ENCODE data around the gene ESRRA. TPM values are rescaled to one million over a fixed set of nuclear protein-coding genes. Genes with fewer than 3 reads are reported as not detected.
A peak's percentile ranks its signal among the peaks of the same experiment; 100 is the strongest.

ESRRA gene
- total and polyA plus RNA-seq, 2 of the 4 experiments (the other 2 are of a cell fraction) = 10.2 to 15.0 TPM

GRCh38 chr11:64322925-64323260, 17.6 kb downstream of the ESRRA start:
- ATAC-seq (ENCODE audit: low read depth) = no peak
- H2BK120ac ChIP-seq (ENCODE audit: low read depth, low read length) = no peak overlapping the region
- H3K27ac ChIP-seq (ENCODE audit: insufficient read depth, low read length) = no peak overlapping the region
- WGBS, 2 experiments (ENCODE audit: extremely low coverage in 2 of 2, insufficient read length in 1 of 2) = 100% methylated on average over 2 of the region's 7 CpGs; no CpG with 5 or more reads in 1 of the 2 experiments
- no peak overlapping the region for H3K4ac ChIP-seq (ENCODE audit: low read depth, low read length)
- H4K20me1 ChIP-seq (ENCODE audit: insufficient read depth, low read length) = no peaks in the 10 kb centered on the region; the same call in 1 of the 2 replicates
- no peak overlapping the region for H3K4me3 ChIP-seq (ENCODE audit: insufficient read depth, low read depth, low read length)
- dilution Hi-C loops (cut with HindIII; ENCODE audit: low sequenced_read_pairs, unreplicated experiment) = no loop called here
- H3K4me2 ChIP-seq (ENCODE audit: low read depth, low read length) = no peak overlapping the region
- peaks cover 22% of the 10 kb centered on the region for H3K36me3 ChIP-seq (ENCODE audit: control insufficient read depth, insufficient read depth, low read length)
- H2BK20ac ChIP-seq (ENCODE audit: low read depth, low read length) = no peak overlapping the region
- H3K9ac ChIP-seq (ENCODE audit: low read depth, low read length) = no peak overlapping the region
- no peak overlapping the region for H3K18ac ChIP-seq (ENCODE audit: low read depth, low read length)
- no peak overlapping the region for H3K56ac ChIP-seq (ENCODE audit: extremely low read depth, insufficient read depth, low read length)
- H3K9me1 ChIP-seq (ENCODE audit: insufficient read depth, low read length) = peaks cover 14% of the 10 kb centered on the region
- intact Hi-C loops (cut with micrococcal nuclease) = no loop called here
- no peak overlapping the region for H4K5ac ChIP-seq (ENCODE audit: low read depth, low read length)
- H2BK15ac ChIP-seq (ENCODE audit: low read depth, low read length) = no peak overlapping the region
- H3K23ac ChIP-seq (ENCODE audit: low read depth, low read length) = no peak overlapping the region
- H2AK9ac ChIP-seq (replicated peaks; ENCODE audit: low read depth, low read length, poor library complexity) = peak overlapping the region; percentile 23
- in situ Hi-C loops (cut with MboI; ENCODE audit: low sequenced_read_pairs) = no loop called here
- no TSS peak for BruUV-seq (replicated peaks)
- no peaks in the 10 kb centered on the region; the same call in 1 of the 2 replicates for H3K27me3 ChIP-seq (ENCODE audit: control insufficient read depth, insufficient read depth, low read length)
- H2BK5ac ChIP-seq (ENCODE audit: low read depth, low read length, poor library complexity, severe bottlenecking) = peak overlapping the region; percentile 16
- no peak overlapping the region for H2AFZ ChIP-seq (replicated peaks; ENCODE audit: low read length, poor library complexity)
- no peak overlapping the region for H4K91ac ChIP-seq (ENCODE audit: insufficient read depth, low read depth, low read length)
- POLR2A ChIA-PET (ENCODE audit: unreplicated experiment) = no interaction called here
- no peak overlapping the region for H4K8ac ChIP-seq (ENCODE audit: low read depth in 2 of 2, low read length in 2 of 2)
- H3K9me3 ChIP-seq (ENCODE audit: control insufficient read depth, insufficient read depth, low read length) = 0 out of 2 replicates have a peak, but pooled peaks cover 2% of the 10 kb centered on the region
- DNase-seq = no peak
- TF ChIP-seq NFE2L2 (IDR thresholded peaks at IDR 0.05; ENCODE audit: low read depth, low read length) = no peak
- TF ChIP-seq MAFK (IDR thresholded peaks at IDR 0.05; ENCODE audit: low read depth, low read length) = no peak
- no peak for TF ChIP-seq POLR2A (IDR thresholded peaks at IDR 0.05; ENCODE audit: low read depth, low read length)
- no peak for TF ChIP-seq CHD1 (IDR thresholded peaks at IDR 0.05; ENCODE audit: low read depth, low read length)
- TF ChIP-seq CTCF (conservative IDR thresholded peaks at IDR 0.05; ENCODE audit: low read depth, low read length) = no peak
- no peak for TF ChIP-seq MAZ (IDR thresholded peaks at IDR 0.05; ENCODE audit: borderline replicate concordance, low read depth, low read length)
- TF ChIP-seq SMC3 (IDR thresholded peaks at IDR 0.05; ENCODE audit: low read depth, low read length) = no peak
- TF ChIP-seq FOS (IDR thresholded peaks at IDR 0.05; ENCODE audit: low read depth, low read length) = no peak
- TF ChIP-seq RAD21 (IDR thresholded peaks at IDR 0.05; ENCODE audit: low read length) = no peak
- TF ChIP-seq ELK1 (IDR thresholded peaks at IDR 0.05; ENCODE audit: borderline replicate concordance, low read depth, low read length) = no peak
- no peak for TF ChIP-seq BHLHE40 (IDR thresholded peaks at IDR 0.05; ENCODE audit: low read depth, low read length)
- peaks cover 7 to 25% of the 10 kb centered on the region in 2 experiments for H3K79me1 ChIP-seq (ENCODE audit: low read depth in 1 of 2, low read length in 2 of 2)
- H3K14ac ChIP-seq (replicated peaks; ENCODE audit: low read depth, low read length) = no peak overlapping the region
- no peak overlapping the region for H2AK5ac ChIP-seq (ENCODE audit: low read depth, low read length)
- H3K4me1 ChIP-seq (ENCODE audit: control insufficient read depth, insufficient read depth, low read length) = peaks cover 10% of the 10 kb centered on the region
- CTCF ChIA-PET = interaction anchor here (1.5 kb wide), 1 partner anchor 9 kb away, joined by 4 read pairs; no protein-coding TSS in a partner anchor

Measured in IMR-90 (cell line).